ENCODE results near the gene GSTK1. TPM values are rescaled to one million over a fixed set of nuclear protein-coding genes. Genes with fewer than 3 reads are reported as not detected.

Gene GSTK1
- total RNA-seq, 4 donors from 2014 or later, result 202 to 580 (median 484) TPM

DNA sequence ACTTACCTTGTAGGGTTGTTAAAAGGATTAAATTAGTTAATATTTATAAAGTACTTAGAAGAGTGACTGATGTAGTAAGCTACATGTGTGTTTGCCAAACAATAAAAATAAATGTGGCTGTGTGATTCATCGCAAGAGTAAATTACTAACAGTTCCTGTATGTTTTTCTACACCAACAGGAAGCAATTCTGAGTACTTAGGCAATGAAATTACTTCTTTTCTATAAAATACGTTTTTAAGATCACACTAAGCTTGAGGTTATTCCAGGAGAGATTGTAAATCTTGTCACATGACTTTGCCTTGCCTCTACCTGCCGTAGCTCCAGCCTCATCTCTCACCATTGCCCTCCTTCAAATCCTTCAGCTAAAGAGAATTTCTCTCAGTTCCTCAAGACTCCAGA lies 18.1 kb upstream of the GSTK1 start:
- H3K27ac ChIP-seq, result peak overlapping the region in 3 of 4 donors; percentile 29 to 77 (median 64)
- H3K27me3 ChIP-seq, result no peaks in the 10 kb centered on the region
- H3K9me3 ChIP-seq, result no peaks in the 10 kb centered on the region
- no peak for DNase-seq
- peaks cover 0 to 47% (median 0%) of the 10 kb centered on the region in 4 donors for H3K4me1 ChIP-seq
- TF ChIP-seq, protein P1, sequence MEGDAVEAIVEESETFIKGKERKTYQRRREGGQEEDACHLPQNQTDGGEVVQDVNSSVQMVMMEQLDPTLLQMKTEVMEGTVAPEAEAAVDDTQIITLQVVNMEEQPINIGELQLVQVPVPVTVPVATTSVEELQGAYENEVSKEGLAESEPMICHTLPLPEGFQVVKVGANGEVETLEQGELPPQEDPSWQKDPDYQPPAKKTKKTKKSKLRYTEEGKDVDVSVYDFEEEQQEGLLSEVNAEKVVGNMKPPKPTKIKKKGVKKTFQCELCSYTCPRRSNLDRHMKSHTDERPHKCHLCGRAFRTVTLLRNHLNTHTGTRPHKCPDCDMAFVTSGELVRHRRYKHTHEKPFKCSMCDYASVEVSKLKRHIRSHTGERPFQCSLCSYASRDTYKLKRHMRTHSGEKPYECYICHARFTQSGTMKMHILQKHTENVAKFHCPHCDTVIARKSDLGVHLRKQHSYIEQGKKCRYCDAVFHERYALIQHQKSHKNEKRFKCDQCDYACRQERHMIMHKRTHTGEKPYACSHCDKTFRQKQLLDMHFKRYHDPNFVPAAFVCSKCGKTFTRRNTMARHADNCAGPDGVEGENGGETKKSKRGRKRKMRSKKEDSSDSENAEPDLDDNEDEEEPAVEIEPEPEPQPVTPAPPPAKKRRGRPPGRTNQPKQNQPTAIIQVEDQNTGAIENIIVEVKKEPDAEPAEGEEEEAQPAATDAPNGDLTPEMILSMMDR (IDR thresholded peaks at IDR 0.05), result no peak
- no peak for TF ChIP-seq POLR2A (IDR thresholded peaks at IDR 0.05)
- H3K4me3 ChIP-seq, result no peak overlapping the region
- no peaks in the 10 kb centered on the region for H3K36me3 ChIP-seq

DNA sequence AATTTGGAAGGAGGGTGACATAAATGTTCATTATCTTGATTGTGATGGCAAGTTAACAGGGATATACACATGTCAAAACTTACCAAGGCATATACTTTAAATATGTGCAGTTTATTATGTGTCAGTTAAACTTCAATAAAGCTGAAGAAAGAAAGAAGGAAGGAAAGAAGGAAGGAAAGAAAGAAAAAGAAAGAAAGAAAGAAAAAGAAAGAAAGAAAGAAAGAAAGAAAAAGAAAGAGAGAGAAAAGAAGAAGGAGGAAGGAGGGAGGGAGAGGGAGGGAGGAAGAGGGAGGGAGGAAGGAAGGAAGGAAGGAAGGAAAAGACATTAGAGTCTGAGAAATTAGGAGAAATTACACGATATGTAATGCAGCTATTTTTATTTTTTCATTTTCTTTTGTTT lies 15.9 kb upstream of the GSTK1 start:
- Histone ChIP-seq H3K4me1 (peaks cover 0 to 43% (median 3%) of the 10 kb centered on the region in 4 donors), H3K36me3 (no peaks in the 10 kb centered on the region), H3K4me3 (no peak overlapping the region), H3K27ac (no peak overlapping the region), H3K27me3 (no peaks in the 10 kb centered on the region), H3K9me3 (no peaks in the 10 kb centered on the region)
- no peak for TF ChIP-seq POLR2A (IDR thresholded peaks at IDR 0.05)
- TF ChIP-seq, protein P1 (IDR thresholded peaks at IDR 0.05), result no peak
- DNase-seq, result no peak

DNA sequence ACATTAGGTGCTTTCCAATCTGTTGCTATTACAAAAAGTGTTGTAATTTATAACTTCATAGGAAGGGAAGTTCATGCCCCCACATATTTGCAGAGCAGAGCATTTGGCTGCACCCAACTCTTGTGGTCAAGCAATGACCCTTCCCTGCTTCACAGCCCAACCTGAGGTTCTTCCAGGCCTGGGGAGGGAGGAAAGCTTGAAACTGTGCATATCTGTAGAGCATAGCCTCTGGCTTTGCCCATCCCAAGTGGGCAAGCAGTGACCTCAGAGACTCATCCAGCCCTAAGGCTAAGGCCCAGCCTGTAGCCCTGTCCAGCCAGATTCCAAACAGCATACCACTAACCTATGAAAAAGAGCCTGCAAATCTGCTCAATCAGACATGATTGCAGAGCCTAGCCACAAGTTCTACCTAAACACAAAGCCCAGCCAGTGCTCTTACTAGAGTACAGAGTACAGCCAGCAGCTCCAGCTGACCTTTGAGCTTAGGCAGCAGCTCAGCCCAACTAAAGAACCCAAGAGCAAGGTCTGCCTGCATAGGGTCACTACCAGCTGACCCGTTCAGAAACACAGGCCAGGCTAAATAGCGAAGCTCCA lies 14.4 kb upstream of the GSTK1 start:
- Histone ChIP-seq H3K4me3 (no peak overlapping the region), H3K36me3 (no peaks in the 10 kb centered on the region), H3K27me3 (no peaks in the 10 kb centered on the region), H3K27ac (peak overlapping the region in 2 of 4 donors; percentile 36 to 55), H3K9me3 (no peaks in the 10 kb centered on the region), H3K4me1 (peaks cover 0 to 35% (median 3%) of the 10 kb centered on the region in 4 donors)
- TF ChIP-seq, protein P1 (IDR thresholded peaks at IDR 0.05), result no peak
- TF ChIP-seq POLR2A (IDR thresholded peaks at IDR 0.05), result no peak
- DNase-seq, result peak in 2 of 3 donors; percentile 63 to 81

DNA sequence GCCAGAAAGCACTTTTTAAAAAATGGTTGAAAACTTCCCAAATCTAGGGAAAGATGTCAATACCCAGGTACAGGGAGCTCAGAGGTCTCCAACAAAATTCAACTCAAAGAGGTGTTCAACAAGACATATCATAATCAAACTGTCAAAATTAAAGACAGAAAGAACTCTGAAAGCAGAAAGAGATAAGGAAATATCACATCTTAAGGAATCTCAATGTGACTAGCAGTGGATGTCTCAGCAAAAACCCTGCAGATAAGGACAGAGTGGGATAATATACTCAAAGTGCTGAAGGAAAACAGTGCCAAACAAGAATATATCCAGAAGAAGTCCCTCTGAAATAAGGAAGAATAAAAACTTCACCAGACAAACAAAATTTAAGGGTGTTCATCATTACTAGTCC lies 13.0 kb upstream of the GSTK1 start:
- DNase-seq, result no peak
- H3K4me3 ChIP-seq, result no peak overlapping the region
- peak overlapping the region in 1 of 4 donors; percentile 10 for H3K27ac ChIP-seq
- TF ChIP-seq, protein P1 (IDR thresholded peaks at IDR 0.05), result no peak
- no peak for TF ChIP-seq POLR2A (IDR thresholded peaks at IDR 0.05)
- no peaks in the 10 kb centered on the region for H3K9me3 ChIP-seq
- no peaks in the 10 kb centered on the region for H3K36me3 ChIP-seq
- H3K4me1 ChIP-seq, result peaks cover 0 to 23% (median 3%) of the 10 kb centered on the region in 4 donors
- no peaks in the 10 kb centered on the region for H3K27me3 ChIP-seq

DNA sequence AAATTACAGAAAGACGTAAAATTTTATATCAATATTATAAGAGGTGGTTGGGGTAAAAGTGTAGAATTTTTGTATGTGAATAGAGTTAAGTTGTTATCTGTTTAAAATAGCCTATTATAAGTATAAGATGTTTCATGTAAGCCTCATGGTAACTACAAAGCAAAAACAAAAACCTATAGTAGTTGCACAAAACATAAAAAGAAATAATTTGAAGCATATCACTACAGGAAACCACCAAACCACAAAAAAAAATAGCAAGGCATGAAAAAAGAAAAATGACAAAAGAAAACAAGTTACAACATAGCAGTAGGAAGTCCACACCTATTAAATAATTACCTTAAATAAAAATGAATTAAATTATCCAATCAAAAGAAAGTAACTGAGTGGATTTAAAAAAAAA lies 12.4 kb upstream of the GSTK1 start:
- Histone ChIP-seq H3K9me3 (no peaks in the 10 kb centered on the region), H3K36me3 (no peaks in the 10 kb centered on the region), H3K4me1 (peaks cover 0 to 17% (median 3%) of the 10 kb centered on the region in 4 donors), H3K27me3 (no peaks in the 10 kb centered on the region), H3K4me3 (no peak overlapping the region), H3K27ac (peak overlapping the region in 1 of 4 donors; percentile 10)
- no peak for TF ChIP-seq POLR2A (IDR thresholded peaks at IDR 0.05)
- TF ChIP-seq, protein P1 (IDR thresholded peaks at IDR 0.05), result no peak
- no peak for DNase-seq
